ENCODE results near the gene RTN4R.

GRCh38 chr22:20208713-20209310 is 59.3 kb downstream of the RTN4R start:
- TF ChIP-seq CTCF (IDR thresholded peaks at IDR 0.05) (no peak), POLR2A (IDR thresholded peaks at IDR 0.05) (no peak)
